K562 (cell line): ENCODE measurements around the gene RPS6KA4. TPM values are rescaled to one million over a fixed set of nuclear protein-coding genes. Genes with fewer than 3 reads are reported as not detected.

Experiments used
- ARHGAP35 ChIP-seq: fragments of 450-650 bp; IDR thresholded peaks from 2 replicates; pipeline ENCODE4 v1.6.1; 2018; ENCODE audit not compliant: partially characterized antibody
- CXXC5 ChIP-seq: fragments of 250-450 bp; sonication (Bioruptor Pico); IDR thresholded peaks from 2 replicates; pipeline ENCODE4 v1.8.0; 2022; ENCODE audit warnings: inconsistent platforms, mild to moderate bottlenecking, moderate library complexity
- DIDO1 ChIP-seq: fragments of 450-650 bp; IDR thresholded peaks from 2 replicates; pipeline ENCODE4 v1.6.1; 2016; ENCODE audit warnings: low read depth, missing biosample characterization, missing genetic modification characterization
- ETV1 ChIP-seq: fragments of 450-650 bp; conservative IDR thresholded peaks from 2 replicates; pipeline ENCODE4 v1.6.1; 2016; ENCODE audit warnings: missing genetic modification characterization, control low read depth, low read depth, missing compliant biosample characterization
- GABPA ChIP-seq: fragments of 200-800 bp; sonication (Bioruptor generic); conservative IDR thresholded peaks from 2 replicates; pipeline ENCODE4 v1.6.1; 2016; ENCODE audit warnings: low read depth, missing genetic modification characterization, missing compliant biosample characterization
- IFI16 ChIP-seq: fragments of 250-450 bp; sonication (Bioruptor Pico); IDR thresholded peaks from 2 replicates; pipeline ENCODE4 v2.1.2; 2022; ENCODE audit warnings: mild to moderate bottlenecking, inconsistent platforms
- KLF13 ChIP-seq: fragments of 450-650 bp; IDR thresholded peaks from 2 replicates; pipeline ENCODE4 v1.6.1; 2016; ENCODE audit warnings: missing genetic modification characterization, low read depth, mild to moderate bottlenecking, missing compliant biosample characterization, moderate library complexity, borderline replicate concordance
- MTF1 ChIP-seq: fragments of 250-450 bp; sonication (Bioruptor Pico); IDR thresholded peaks from 2 replicates; pipeline ENCODE4 v1.9.0; 2021; ENCODE audit warnings: moderate library complexity, mild to moderate bottlenecking, inconsistent platforms, borderline replicate concordance
- NFRKB ChIP-seq: fragments of 450-650 bp; IDR thresholded peaks from 2 replicates; pipeline ENCODE4 v1.6.1; 2016; ENCODE audit warnings: low read depth
- PTTG1 ChIP-seq: fragments of 450-650 bp; IDR thresholded peaks from 2 replicates; pipeline ENCODE4 v1.6.1; 2016; ENCODE audit warnings: low read depth, mild to moderate bottlenecking, missing genetic modification characterization, missing compliant biosample characterization
- SAFB2 ChIP-seq: fragments of 200-400 bp; formaldehyde crosslinking; IDR thresholded peaks from 2 replicates; pipeline ENCODE4 v1.6.1; 2018; ENCODE audit warnings: borderline replicate concordance, low read length, low read depth, moderate library complexity; ENCODE audit not compliant: severe bottlenecking
- SMARCA5 ChIP-seq: fragments of 450-650 bp; IDR thresholded peaks from 2 replicates; pipeline ENCODE4 v1.6.1; 2016
- TRIM24 ChIP-seq, 2 experiments: fragments of 450-650 bp; IDR thresholded peaks; 2 replicates each; pipeline ENCODE4 v1.6.1; 2016
- ZNF584 ChIP-seq: fragments of 200-800 bp; sonication (Bioruptor generic); IDR thresholded peaks from 2 replicates; pipeline ENCODE4 v1.6.1; 2016; ENCODE audit warnings: low read depth, mild to moderate bottlenecking, missing genetic modification characterization, missing compliant biosample characterization
- ZNF780A ChIP-seq: fragments of 250-450 bp; sonication (Bioruptor Pico); IDR thresholded peaks from 2 replicates; pipeline ENCODE4 v1.5.0; 2021; ENCODE audit warnings: mild to moderate bottlenecking
- polyA plus RNA-seq, 8 experiments: library from polyadenylated mRNA; depleted of rRNA in 4 of 8; stranded (reverse) in 5 of 8; unstranded in 3 of 8; fragments of >200 nt; fragmentation: Nextera tagmentation in 2 of 8; fragmentation: Illumina TruSeq in 1 of 8; extraction: Ambion mirVana in 2 of 8; extraction: Trizol in 1 of 8; gene quantifications; 2 replicates each; pipeline versions ENCODE4 v1.2.1 to v1.2.3, GENCODE V29; 2011 to 2014; ENCODE audit warnings: inconsistent platforms in 1 of 8, missing spikeins in 1 of 8
- total RNA-seq, 7 experiments: library from RNA; depleted of rRNA in 6 of 7; stranded (reverse); fragments of >200 nt in 6 of 7; fragmentation: Illumina TruSeq in 2 of 7; extraction: Trizol in 2 of 7; gene quantifications; 2 replicates each; pipeline versions ENCODE4 v1.2.1 to v1.2.3, GENCODE V29; 2011 to 2021; ENCODE audit warnings: low replicate concordance in 1 of 7
- TF ChIP-seq, protein P1 (sequence below): sonication (generic); formaldehyde crosslinking; IDR thresholded peaks from 2 replicates; pipeline ENCODE4 v1.8.0; 2022; ENCODE audit warnings: missing genetic modification reagents, mild to moderate bottlenecking, borderline replicate concordance
- TF ChIP-seq, protein P2 (sequence below): sonication (generic); formaldehyde crosslinking; IDR thresholded peaks from 2 replicates; pipeline ENCODE4 v1.8.1; 2023; ENCODE audit warnings: mild to moderate bottlenecking, missing genetic modification reagents
- TF ChIP-seq, protein P3 (sequence below), 2 experiments: fragments of 450-650 bp; IDR thresholded peaks; 2 replicates each; pipeline ENCODE4 v1.6.1; 2016
- TF ChIP-seq, protein P4 (sequence below): sonication (generic); formaldehyde crosslinking; IDR thresholded peaks from 2 replicates; pipeline ENCODE4 v1.9.0; 2022; ENCODE audit warnings: mild to moderate bottlenecking, missing genetic modification reagents
- TF ChIP-seq, protein P5 (sequence below), 2 experiments: fragments of 450-650 bp in 1 of 2; sonication (generic) in 1 of 2; formaldehyde crosslinking in 1 of 2; IDR thresholded peaks in 1 of 2; conservative IDR thresholded peaks in 1 of 2; 2 replicates each; pipeline versions ENCODE4 v1.6.1 to v1.8.1; 2016 to 2023; ENCODE audit warnings: mild to moderate bottlenecking in 2 of 2, moderate library complexity in 2 of 2, inconsistent platforms in 1 of 2, missing genetic modification reagents in 1 of 2

Gene RPS6KA4
- total and polyA plus RNA-seq, 9 of the 15 experiments (the other 6 are each of a cell fraction or from before 2014, with no cell fraction given), result 0.15 to 23.8 (median 9.8) TPM

DNA sequence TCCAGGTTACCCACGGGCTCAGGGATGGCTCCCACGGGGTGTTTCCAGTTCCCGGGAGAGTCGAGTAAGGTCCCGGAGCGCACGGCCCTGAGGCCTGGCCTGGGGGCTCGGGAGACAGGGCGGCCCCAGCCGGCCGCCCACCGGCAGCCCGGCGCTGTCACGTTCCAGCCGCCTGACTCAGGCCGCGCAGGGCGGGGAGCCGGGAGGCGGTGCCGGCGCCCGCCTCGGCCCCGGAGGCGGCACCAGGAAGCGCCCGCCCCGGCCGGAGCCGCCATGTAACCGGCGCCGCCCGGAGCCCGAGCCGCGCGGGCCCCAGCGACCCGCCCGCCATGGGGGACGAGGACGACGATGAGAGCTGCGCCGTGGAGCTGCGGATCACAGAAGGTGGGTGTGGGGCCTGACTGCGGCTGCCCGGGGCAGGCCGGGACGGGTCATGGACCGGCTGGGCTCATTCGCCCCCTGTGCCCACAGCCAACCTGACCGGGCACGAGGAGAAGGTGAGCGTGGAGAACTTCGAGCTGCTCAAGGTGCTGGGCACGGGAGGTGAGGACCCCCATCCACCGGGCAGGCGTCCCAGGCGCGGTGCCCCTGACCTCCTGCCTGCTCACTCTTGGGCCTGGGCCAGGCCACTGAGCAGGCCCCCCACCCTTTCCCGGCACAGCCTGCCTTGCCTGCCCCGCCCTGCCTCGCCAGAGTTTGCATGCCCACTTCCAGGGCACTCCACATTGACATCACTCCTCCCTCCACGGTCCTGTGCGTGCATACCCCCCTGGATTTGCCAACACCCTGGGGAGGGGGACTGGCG lies at the start of gene RPS6KA4 (continued):
- TF ChIP-seq KLF13 (tag), result no peak
- TF ChIP-seq DIDO1 (tag), result no peak
- TF ChIP-seq SMARCA5, result no peak
- peak; percentile 42; the same call in 1 of the 2 replicates for TF ChIP-seq GABPA (tag)
- TF ChIP-seq, protein P1, sequence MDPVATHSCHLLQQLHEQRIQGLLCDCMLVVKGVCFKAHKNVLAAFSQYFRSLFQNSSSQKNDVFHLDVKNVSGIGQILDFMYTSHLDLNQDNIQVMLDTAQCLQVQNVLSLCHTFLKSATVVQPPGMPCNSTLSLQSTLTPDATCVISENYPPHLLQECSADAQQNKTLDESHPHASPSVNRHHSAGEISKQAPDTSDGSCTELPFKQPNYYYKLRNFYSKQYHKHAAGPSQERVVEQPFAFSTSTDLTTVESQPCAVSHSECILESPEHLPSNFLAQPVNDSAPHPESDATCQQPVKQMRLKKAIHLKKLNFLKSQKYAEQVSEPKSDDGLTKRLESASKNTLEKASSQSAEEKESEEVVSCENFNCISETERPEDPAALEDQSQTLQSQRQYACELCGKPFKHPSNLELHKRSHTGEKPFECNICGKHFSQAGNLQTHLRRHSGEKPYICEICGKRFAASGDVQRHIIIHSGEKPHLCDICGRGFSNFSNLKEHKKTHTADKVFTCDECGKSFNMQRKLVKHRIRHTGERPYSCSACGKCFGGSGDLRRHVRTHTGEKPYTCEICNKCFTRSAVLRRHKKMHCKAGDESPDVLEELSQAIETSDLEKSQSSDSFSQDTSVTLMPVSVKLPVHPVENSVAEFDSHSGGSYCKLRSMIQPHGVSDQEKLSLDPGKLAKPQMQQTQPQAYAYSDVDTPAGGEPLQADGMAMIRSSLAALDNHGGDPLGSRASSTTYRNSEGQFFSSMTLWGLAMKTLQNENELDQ (CRISPR knock-in tag), result no peak
- TF ChIP-seq NFRKB, result 0 out of 2 replicates have a peak, but pooled peaks have one; percentile 1
- TF ChIP-seq, protein P2, sequence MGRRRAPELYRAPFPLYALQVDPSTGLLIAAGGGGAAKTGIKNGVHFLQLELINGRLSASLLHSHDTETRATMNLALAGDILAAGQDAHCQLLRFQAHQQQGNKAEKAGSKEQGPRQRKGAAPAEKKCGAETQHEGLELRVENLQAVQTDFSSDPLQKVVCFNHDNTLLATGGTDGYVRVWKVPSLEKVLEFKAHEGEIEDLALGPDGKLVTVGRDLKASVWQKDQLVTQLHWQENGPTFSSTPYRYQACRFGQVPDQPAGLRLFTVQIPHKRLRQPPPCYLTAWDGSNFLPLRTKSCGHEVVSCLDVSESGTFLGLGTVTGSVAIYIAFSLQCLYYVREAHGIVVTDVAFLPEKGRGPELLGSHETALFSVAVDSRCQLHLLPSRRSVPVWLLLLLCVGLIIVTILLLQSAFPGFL (CRISPR knock-in tag), result no peak
- no peak for TF ChIP-seq IFI16 (CRISPR knock-in tag)
- no peak for TF ChIP-seq ZNF780A (CRISPR knock-in tag)
- no peak for TF ChIP-seq ETV1 (tag)
- no peak for TF ChIP-seq MTF1 (CRISPR knock-in tag)
- TF ChIP-seq SAFB2, result no peak
- TF ChIP-seq, protein P3, sequence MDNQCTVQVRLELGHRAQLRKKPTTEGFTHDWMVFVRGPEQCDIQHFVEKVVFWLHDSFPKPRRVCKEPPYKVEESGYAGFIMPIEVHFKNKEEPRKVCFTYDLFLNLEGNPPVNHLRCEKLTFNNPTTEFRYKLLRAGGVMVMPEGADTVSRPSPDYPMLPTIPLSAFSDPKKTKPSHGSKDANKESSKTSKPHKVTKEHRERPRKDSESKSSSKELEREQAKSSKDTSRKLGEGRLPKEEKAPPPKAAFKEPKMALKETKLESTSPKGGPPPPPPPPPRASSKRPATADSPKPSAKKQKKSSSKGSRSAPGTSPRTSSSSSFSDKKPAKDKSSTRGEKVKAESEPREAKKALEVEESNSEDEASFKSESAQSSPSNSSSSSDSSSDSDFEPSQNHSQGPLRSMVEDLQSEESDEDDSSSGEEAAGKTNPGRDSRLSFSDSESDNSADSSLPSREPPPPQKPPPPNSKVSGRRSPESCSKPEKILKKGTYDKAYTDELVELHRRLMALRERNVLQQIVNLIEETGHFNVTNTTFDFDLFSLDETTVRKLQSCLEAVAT (IDR thresholded peaks at IDR 0.05), result no peak
- TF ChIP-seq ZNF584, result no peak
- TF ChIP-seq, protein P4, sequence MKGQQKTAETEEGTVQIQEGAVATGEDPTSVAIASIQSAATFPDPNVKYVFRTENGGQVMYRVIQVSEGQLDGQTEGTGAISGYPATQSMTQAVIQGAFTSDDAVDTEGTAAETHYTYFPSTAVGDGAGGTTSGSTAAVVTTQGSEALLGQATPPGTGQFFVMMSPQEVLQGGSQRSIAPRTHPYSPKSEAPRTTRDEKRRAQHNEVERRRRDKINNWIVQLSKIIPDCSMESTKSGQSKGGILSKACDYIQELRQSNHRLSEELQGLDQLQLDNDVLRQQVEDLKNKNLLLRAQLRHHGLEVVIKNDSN (CRISPR knock-in tag), result no peak; the same call in 1 of the 2 replicates
- no peak for TF ChIP-seq TRIM24 (IDR thresholded peaks at IDR 0.05)
- no peak for TF ChIP-seq ARHGAP35
- peak; percentile 86 for TF ChIP-seq CXXC5 (CRISPR knock-in tag)
- TF ChIP-seq, protein P5, sequence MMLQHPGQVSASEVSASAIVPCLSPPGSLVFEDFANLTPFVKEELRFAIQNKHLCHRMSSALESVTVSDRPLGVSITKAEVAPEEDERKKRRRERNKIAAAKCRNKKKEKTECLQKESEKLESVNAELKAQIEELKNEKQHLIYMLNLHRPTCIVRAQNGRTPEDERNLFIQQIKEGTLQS (IDR thresholded peaks at IDR 0.05), result no peak
- TF ChIP-seq, protein P5 (CRISPR knock-in tag; conservative IDR thresholded peaks at IDR 0.05), result no peak
- TF ChIP-seq PTTG1 (tag), result no peak
